HG03342 (cell line): ENCODE results near the gene HLA-DRB1.

ENCODE experiments used
- ATAC-seq: cut with Tn5 transposase; IDR thresholded peaks from one replicate; pipeline ENCODE4 v1.9.1; 2021; ENCODE audit warnings: mild to moderate bottlenecking, moderate library complexity; ENCODE audit not compliant: unreplicated experiment

HLA-DRB1 gene

DNA sequence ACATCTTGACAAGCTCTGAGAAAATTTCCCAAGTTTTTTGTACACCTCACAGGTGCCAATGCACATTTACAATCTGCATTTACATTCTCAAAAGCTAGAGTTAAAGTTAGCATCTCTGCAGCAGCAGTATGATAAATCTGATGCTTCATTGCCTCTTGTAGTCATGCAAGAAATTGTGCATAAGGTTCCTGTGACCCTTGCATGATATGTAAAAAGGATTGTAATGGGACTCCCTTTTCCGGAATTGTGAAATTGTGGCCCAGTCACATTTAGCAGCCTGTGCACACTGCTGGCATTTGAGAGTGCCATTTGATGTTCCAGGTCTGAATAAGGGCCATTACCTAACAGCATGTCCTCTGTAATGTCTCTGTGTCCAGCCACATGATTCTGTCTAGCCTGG is 24.1 kb downstream of the HLA-DRB1 start:
- ATAC-seq: no peak

DNA sequence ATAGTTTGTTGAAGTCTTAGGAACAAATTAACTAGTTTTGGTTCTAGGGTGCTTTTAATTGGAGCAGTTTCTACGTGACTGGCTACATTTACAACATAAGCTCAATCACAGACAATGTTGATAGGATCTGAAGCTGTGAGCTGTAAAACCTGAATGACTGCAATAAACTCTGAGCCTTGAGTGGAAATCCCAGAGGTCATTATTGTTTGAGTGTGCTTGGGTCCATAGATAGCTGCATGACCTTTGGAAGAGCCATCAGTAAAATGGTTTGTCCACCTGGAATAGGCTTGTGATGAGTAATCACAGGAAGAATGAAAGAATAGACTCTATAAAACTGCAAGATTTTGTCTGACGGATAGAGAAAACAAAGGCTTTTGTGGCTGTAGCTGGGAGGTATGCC is 26.7 kb downstream of the HLA-DRB1 start:
- no peak for ATAC-seq

DNA sequence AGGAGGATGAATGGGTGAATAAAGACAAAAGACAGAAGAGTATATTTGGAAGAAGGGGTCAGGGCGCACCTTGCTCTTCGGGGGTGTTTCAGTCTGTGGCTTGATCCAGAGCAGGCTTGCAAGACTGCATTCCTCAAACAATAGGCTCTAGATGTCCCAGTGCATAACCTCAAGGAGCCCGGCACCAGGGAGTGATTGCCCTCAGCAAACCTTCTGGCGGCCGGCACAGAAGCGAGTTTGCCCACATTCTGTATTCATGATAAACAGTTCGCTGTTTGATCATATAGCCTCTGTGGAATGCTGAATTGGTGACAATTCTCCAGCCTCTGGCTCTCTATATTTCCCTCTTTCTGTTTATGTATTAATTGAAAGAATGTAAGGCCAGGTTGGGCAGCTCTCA is 29.9 kb downstream of the HLA-DRB1 start:
- ATAC-seq: no peak

GRCh38 chr6:32558426-32559057 is 31.1 kb downstream of the HLA-DRB1 start:
- ATAC-seq: no peak

DNA sequence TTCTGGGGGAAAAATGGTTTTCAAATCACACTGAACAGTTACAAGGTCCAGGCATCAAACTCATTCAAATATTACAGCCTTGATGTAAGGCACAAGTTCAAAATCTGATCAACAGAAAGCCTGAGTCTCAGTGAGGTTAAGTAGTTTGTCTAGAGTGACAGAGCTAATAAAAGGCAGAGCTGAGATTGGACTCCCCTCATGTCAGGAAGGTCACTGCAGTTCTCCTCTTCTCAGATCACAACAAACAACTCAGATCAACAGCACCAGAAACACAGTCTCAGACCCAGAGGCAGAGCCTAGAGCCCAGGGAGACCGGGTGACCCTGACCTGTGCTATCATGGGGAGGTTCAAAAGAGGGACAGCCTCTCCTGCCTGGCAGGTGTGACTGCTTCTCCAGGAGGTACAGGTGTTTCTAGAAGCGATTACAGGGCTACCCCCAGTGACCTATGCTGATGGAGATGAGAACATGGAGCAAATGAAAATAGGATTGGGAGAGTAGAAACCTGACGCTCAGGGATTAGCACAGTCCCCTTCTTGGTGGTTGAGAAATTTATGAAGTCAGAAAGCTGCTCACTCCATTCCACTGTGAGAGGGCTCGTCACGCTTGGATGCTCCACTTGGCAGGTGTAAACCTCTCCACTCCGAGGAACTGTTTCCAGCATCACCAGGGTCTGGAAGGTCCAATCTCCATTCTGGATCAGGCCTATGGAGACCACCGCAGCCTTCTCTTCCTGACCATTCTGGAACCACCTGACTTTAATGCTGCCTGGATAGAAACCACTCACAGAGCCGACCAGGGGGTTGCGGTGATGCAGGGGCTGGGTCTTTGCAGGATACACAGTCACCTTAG is 35.3 kb downstream of the HLA-DRB1 start:
- no peak for ATAC-seq

DNA sequence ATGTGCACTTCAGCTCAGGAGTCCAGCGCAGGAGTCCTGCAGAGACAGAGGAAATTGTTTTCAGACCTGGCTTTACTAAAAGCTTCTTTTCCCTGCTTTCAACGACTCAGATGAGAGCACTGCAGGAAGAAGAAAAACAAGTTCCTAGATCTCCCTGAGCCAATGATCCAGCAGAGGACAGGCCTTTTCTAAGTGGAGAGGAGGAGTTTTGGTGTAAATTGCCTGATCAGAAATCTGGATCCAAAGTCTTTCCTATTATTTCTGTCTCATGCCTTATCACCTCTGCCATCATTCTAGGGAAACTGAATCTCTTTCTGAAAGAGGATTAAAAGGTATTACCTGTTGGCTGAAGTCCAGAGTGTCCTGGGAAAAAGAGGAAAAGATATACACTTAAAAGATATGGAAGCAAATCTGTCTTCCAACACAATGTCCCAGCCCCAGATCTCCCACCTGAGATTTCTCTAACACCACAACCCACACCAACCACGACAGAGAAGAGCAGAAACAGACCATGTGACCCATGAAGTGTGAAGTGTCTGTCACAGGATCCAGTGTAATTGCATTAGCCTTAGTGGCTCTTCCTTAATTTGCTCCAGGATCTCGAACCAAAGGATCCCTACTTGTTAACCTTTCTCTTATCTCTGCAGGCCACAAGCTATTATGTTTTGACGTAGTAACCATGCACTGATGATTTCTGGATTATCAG is 36.5 kb downstream of the HLA-DRB1 start:
- ATAC-seq: no peak

- ATAC-seq: no peak
Measured at GRCh38 chr6:32551410-32551809, 38.2 kb downstream of the HLA-DRB1 start.

- ATAC-seq: no peak
Measured at GRCh38 chr6:32539839-32540238, 49.8 kb downstream of the HLA-DRB1 start.

- ATAC-seq: peak; percentile 33
Measured at GRCh38 chr6:32530431-32530793, 59.2 kb downstream of the HLA-DRB1 start.

GRCh38 chr6:32529697-32530430 is 59.8 kb downstream of the HLA-DRB1 start, which contains the start of gene HLA-DRB5:
HLA-DRB5 (minus strand) TSS chr6:32530287; CDS start chr6:32530224, 63 bp downstream.
- ATAC-seq: peak; percentile 75
